ENCODE measurements around the gene TDRD1. TPM values are rescaled to one million over a fixed set of nuclear protein-coding genes. Genes with fewer than 3 reads are reported as not detected.

Gene TDRD1
- polyA plus RNA-seq, 1 donor from 2014 or later, result not detected

- no peak overlapping the region for H3K4me2 ChIP-seq (ENCODE audit: low read length)
- H2AFZ ChIP-seq (ENCODE audit: low read depth, low read length), result no peak overlapping the region
- no peaks in the 10 kb centered on the region for H3K36me3 ChIP-seq (ENCODE audit: insufficient read depth, low read length)
- H3F3A ChIP-seq (ENCODE audit: insufficient read depth, low read length, poor library complexity, severe bottlenecking), result no peaks in the 10 kb centered on the region
- no peaks in the 10 kb centered on the region for H4K20me1 ChIP-seq (ENCODE audit: insufficient read depth)
- H3K9me2 ChIP-seq (ENCODE audit: insufficient read depth, low read length), result no peaks in the 10 kb centered on the region
- H3K27ac ChIP-seq (ENCODE audit: low read length), result no peak overlapping the region
- no peaks in the 10 kb centered on the region for H3K79me2 ChIP-seq (replicated peaks; ENCODE audit: insufficient read depth, low read length)
- H3K9me3 ChIP-seq (ENCODE audit: low read length), result no peaks in the 10 kb centered on the region
- H3K27me3 ChIP-seq (ENCODE audit: insufficient read depth, low read depth, low read length), result peaks cover 25% of the 10 kb centered on the region
- no peak overlapping the region for H3K4me3 ChIP-seq (ENCODE audit: low read length)
- no peak overlapping the region for H3K9ac ChIP-seq (ENCODE audit: low read length)
- no peak for TF ChIP-seq CTCF (IDR thresholded peaks at IDR 0.05; ENCODE audit: poor library complexity, severe bottlenecking)
- TF ChIP-seq REST (IDR thresholded peaks at IDR 0.05; ENCODE audit: borderline replicate concordance), result no peak
- no peak for TF ChIP-seq EP300 (conservative IDR thresholded peaks at IDR 0.05; ENCODE audit: poor library complexity, severe bottlenecking)
- no peak for TF ChIP-seq TAF1 (IDR thresholded peaks at IDR 0.05; ENCODE audit: low read depth)
- no peak for TF ChIP-seq RAD21 (conservative IDR thresholded peaks at IDR 0.05)
- no peak for TF ChIP-seq MXI1 (conservative IDR thresholded peaks at IDR 0.05; ENCODE audit: poor library complexity, severe bottlenecking)
- no peak for TF ChIP-seq SMC3 (conservative IDR thresholded peaks at IDR 0.05; ENCODE audit: poor library complexity)
- no peak for TF ChIP-seq EZH2 (IDR thresholded peaks at IDR 0.05; ENCODE audit: borderline replicate concordance, insufficient read depth, low read length, poor library complexity, severe bottlenecking)
- TF ChIP-seq POLR2AphosphoS5 (IDR thresholded peaks at IDR 0.05), result no peak
These were observed 66.1 kb downstream of the TDRD1 start for GRCh38 chr10:114245121-114245791.

GRCh38 chr10:114246679-114247305, 67.6 kb downstream of the TDRD1 start:
- Histone ChIP-seq H3K36me3 (ENCODE audit: insufficient read depth, low read length) (no peaks in the 10 kb centered on the region), H2AFZ (ENCODE audit: low read depth, low read length) (no peak overlapping the region), H3K9ac (ENCODE audit: low read length) (no peak overlapping the region), H3F3A (ENCODE audit: insufficient read depth, low read length, poor library complexity, severe bottlenecking) (no peaks in the 10 kb centered on the region), H3K9me3 (ENCODE audit: low read length) (no peaks in the 10 kb centered on the region), H3K9me2 (ENCODE audit: insufficient read depth, low read length) (no peaks in the 10 kb centered on the region), H3K27ac (ENCODE audit: low read length) (no peak overlapping the region), H4K20me1 (ENCODE audit: insufficient read depth) (no peaks in the 10 kb centered on the region), H3K27me3 (ENCODE audit: insufficient read depth, low read depth, low read length) (peaks cover 11% of the 10 kb centered on the region), H3K79me2 (replicated peaks; ENCODE audit: insufficient read depth, low read length) (no peaks in the 10 kb centered on the region), H3K4me2 (ENCODE audit: low read length) (no peak overlapping the region), H3K4me3 (ENCODE audit: low read length) (no peak overlapping the region)
- TF ChIP-seq REST (IDR thresholded peaks at IDR 0.05; ENCODE audit: borderline replicate concordance) (no peak), MXI1 (conservative IDR thresholded peaks at IDR 0.05; ENCODE audit: poor library complexity, severe bottlenecking) (no peak), CTCF (IDR thresholded peaks at IDR 0.05; ENCODE audit: poor library complexity, severe bottlenecking) (no peak)
